ENCODE data around the gene POLG2. TPM values are rescaled to one million over a fixed set of nuclear protein-coding genes. Genes with fewer than 3 reads are reported as not detected.
"Not testable (repeated sequence)": the region's sequence is repeated elsewhere in the genome, so short reads cannot be mapped to it uniquely, and the experiment has no call there.

The POLG2 gene
- total RNA-seq, 4 donors from 2014 or later, result 10.6 to 15.0 (median 13.1) TPM

DNA sequence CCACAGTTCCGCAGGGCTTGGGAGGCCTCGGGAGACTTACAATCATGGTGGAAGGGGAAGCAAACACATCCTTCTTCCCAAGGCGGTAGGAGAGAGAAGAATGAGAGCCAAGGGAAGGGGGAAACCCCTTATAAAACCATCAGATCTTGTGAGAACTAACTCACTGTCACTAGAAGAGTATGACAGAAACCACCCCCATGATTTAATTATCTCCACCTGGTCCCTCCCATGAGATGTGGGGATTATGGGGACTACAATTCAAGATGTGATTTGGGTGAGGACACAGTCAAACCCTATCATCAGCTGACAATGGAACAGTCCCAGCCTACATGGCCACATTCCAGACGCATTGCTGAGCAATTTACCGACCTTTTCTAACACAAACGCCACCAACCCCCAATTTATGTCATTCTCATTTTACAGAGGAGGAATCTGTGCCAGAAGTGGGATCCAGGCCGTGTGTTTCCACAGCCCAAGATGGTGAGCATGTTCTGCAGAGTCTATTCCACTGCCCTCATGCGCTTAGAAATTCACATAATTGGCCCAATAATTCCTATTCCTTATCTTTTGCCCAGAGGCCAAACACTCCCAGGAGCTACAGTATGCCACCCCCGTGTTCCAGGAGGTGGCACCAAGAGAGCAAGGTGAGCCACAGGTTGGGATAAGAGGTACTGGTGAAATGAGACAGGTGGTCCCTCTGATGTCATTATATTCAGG is 30.7 kb downstream of the POLG2 start:
- intact Hi-C loops (cut with DNase I), result no loop called here
- TF ChIP-seq POLR2A (IDR thresholded peaks at IDR 0.05), result no peak
- TF ChIP-seq, protein P1, sequence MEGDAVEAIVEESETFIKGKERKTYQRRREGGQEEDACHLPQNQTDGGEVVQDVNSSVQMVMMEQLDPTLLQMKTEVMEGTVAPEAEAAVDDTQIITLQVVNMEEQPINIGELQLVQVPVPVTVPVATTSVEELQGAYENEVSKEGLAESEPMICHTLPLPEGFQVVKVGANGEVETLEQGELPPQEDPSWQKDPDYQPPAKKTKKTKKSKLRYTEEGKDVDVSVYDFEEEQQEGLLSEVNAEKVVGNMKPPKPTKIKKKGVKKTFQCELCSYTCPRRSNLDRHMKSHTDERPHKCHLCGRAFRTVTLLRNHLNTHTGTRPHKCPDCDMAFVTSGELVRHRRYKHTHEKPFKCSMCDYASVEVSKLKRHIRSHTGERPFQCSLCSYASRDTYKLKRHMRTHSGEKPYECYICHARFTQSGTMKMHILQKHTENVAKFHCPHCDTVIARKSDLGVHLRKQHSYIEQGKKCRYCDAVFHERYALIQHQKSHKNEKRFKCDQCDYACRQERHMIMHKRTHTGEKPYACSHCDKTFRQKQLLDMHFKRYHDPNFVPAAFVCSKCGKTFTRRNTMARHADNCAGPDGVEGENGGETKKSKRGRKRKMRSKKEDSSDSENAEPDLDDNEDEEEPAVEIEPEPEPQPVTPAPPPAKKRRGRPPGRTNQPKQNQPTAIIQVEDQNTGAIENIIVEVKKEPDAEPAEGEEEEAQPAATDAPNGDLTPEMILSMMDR (IDR thresholded peaks at IDR 0.05), result no peak
- WGBS, 2 donors, result 80 to 81% methylated on average over 9 of the region's 9 CpGs

DNA sequence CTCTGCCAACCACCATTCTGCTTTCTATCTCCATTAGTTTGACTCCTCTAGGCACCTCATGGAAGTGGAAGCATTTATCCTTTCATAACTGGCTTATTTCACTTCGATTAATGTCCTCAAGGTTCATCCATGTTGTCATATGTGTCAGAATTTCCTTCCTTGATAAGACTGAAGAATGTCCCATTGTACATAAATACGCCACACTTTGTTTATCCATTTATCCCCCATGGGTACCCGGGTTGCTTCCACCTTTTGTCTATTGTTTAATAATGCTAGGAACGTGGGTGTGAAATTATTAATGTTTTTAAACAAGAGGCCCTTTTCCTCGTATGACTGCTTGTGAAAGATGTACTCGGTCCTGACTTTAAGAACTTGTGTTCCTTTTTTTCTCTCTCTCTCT is 35.1 kb downstream of the POLG2 start:
- Histone ChIP-seq H3K27me3 (no peaks in the 10 kb centered on the region), H3K4me1 (peaks cover 0 to 6% of the 10 kb centered on the region in 2 donors), H3K9me3 (no peaks in the 10 kb centered on the region), H3K27ac (no peak overlapping the region), H3K4me3 (replicated peaks in 1 of 3) (no peak overlapping the region), H3K36me3 (no peaks in the 10 kb centered on the region)
- intact Hi-C loops (cut with DNase I), result no loop called here
- TF ChIP-seq, protein P1 (IDR thresholded peaks at IDR 0.05), result no peak
- TF ChIP-seq POLR2A (IDR thresholded peaks at IDR 0.05), result no peak
- WGBS, 2 donors, result 77 to 83% methylated on average over 6 of the region's 6 CpGs
- no peak for DNase-seq

More for the DNA sequence above, 30.7 kb downstream of the POLG2 start:
- no peaks in the 10 kb centered on the region for H3K27me3 ChIP-seq
- no peak for DNase-seq
- no peak overlapping the region for H3K27ac ChIP-seq
- H3K36me3 ChIP-seq, result no peaks in the 10 kb centered on the region
- no peak overlapping the region for H3K4me3 ChIP-seq (replicated peaks in 1 of 3)
- H3K4me1 ChIP-seq, result no peaks in the 10 kb centered on the region
- no peaks in the 10 kb centered on the region for H3K9me3 ChIP-seq

DNA sequence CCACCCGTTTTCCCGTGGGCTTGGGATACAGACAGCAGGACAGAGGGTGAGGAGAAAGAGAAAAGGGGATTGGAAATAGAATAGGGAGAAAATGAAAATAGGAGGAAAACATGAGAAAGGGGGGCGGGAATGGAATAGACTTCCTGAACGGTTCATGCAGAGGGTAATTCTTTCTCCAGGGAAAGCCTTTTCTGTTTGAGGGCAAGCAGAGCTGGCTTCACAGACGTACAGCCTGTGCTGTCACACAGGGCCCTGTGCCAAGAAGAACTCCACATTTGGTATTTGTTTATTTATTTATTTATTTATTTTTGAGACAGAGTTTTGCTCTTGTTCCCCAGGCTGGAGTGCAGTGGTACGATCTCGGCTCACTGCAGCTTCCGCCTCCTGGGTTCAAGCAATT is 35.9 kb downstream of the POLG2 start:
- 73 to 74% methylated on average over 8 of the region's 8 CpGs for WGBS, 2 donors
- Histone ChIP-seq H3K27me3 (no peaks in the 10 kb centered on the region), H3K36me3 (no peaks in the 10 kb centered on the region), H3K4me3 (replicated peaks in 1 of 3) (no peak overlapping the region), H3K27ac (no peak overlapping the region), H3K4me1 (peaks cover 0 to 7% of the 10 kb centered on the region in 2 donors), H3K9me3 (no peaks in the 10 kb centered on the region)
- DNase-seq, result no peak
- TF ChIP-seq POLR2A (IDR thresholded peaks at IDR 0.05), result no peak
- TF ChIP-seq, protein P1 (IDR thresholded peaks at IDR 0.05), result no peak
- intact Hi-C loops (cut with DNase I), result no loop called here

DNA sequence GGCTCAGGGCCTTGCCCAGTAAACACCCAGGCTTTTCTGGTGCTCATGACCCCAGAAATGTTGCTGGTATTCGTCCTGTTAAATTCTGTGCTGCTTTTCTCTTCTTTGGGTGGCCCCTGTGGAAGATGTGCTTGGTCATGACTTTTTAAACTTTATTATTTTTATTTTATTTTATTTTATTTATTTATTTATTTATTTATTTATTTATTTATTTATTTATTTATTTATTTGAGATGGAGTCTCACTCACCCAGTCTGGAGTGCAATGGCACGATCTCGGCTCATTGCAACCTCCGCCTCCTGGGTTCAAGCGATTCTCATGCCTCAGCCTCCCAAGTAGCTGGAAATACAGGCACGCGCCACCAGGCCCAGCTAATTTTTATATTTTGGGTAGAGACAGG is 37.0 kb downstream of the POLG2 start:
- DNase-seq; H3K27ac ChIP-seq; H3K4me3 ChIP-seq (replicated peaks in 1 of 3); H3K9me3 ChIP-seq; H3K4me1 ChIP-seq; H3K27me3 ChIP-seq; intact Hi-C loops (cut with DNase I); H3K36me3 ChIP-seq: not testable (repeated sequence)
- 97 to 98% methylated on average over 7 of the region's 7 CpGs for WGBS, 2 donors

DNA sequence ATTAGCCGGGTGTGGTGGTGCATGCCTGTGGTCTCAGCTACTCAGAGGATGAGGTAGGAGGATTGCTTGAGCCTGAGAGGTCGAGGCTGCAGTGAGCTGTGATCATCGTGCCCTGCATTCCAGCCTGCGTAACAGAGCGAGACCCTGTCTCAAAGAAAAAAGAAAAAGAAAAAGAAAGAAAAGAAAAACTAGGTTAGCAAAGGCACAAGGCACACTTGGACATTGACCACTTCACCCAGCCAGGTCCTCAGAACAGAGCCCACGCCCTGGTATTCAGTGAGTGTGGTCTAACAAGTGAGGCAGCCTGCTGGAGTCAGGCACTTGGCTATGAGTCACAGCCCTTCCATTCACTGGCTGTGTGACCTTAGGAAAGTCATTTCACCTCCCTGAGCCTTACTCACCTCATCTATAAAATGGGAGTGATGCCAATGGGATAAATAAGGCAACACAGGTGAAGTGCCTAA is 37.5 kb downstream of the POLG2 start:
- H3K9me3 ChIP-seq, result no peaks in the 10 kb centered on the region
- DNase-seq, result no peak
- intact Hi-C loops (cut with DNase I), result no loop called here
- H3K4me3 ChIP-seq (replicated peaks in 1 of 3), result no peak overlapping the region
- 90 to 96% methylated on average over 6 of the region's 6 CpGs for WGBS, 2 donors
- TF ChIP-seq, protein P1 (IDR thresholded peaks at IDR 0.05), result no peak
- TF ChIP-seq POLR2A (IDR thresholded peaks at IDR 0.05), result no peak
- no peaks in the 10 kb centered on the region for H3K27me3 ChIP-seq
- no peaks in the 10 kb centered on the region for H3K36me3 ChIP-seq
- H3K4me1 ChIP-seq, result peaks cover 0 to 7% of the 10 kb centered on the region in 2 donors
- no peak overlapping the region for H3K27ac ChIP-seq

Measured in thyroid gland (tissue), 4 donors.